Karpas-422 (cell line): ENCODE measurements around the gene WDR45B. TPM values are rescaled to one million over a fixed set of nuclear protein-coding genes. Genes with fewer than 3 reads are reported as not detected.
A peak's percentile ranks its signal among the peaks of the same experiment; 100 is the strongest.

Experiments
- DNase-seq: peaks from one replicate; pipeline ENCODE4 v3.0.0-alpha.2; 2015
- H2AFZ ChIP-seq: fragments of 200-600 bp; sonication (generic); 2 replicates; pipeline ENCODE4 v1.6.1; 2014; ENCODE audit warnings: antibody characterized with exemption, low read length, mixed read lengths
- H3K27ac ChIP-seq: fragments of 200-600 bp; sonication (generic); 2 replicates; pipeline ENCODE4 v1.5.1; 2014; ENCODE audit warnings: mild to moderate bottlenecking, low read length, moderate library complexity
- H3K27me3 ChIP-seq: fragments of 200-600 bp; sonication (generic); 2 replicates; pipeline ENCODE4 v1.6.1; 2014; ENCODE audit warnings: low read length, mixed read lengths
- H3K36me3 ChIP-seq: fragments of 200-600 bp; sonication (generic); 2 replicates; pipeline ENCODE4 v1.6.1; 2014; ENCODE audit warnings: low read length, mixed read lengths; ENCODE audit not compliant: insufficient read depth
- H3K4me1 ChIP-seq: fragments of 200-600 bp; sonication (generic); 2 replicates; pipeline ENCODE4 v1.6.1; 2014; ENCODE audit warnings: mild to moderate bottlenecking, low read length, mixed read lengths
- H3K4me2 ChIP-seq: fragments of 200-600 bp; sonication (generic); 2 replicates; pipeline ENCODE4 v1.6.1; 2014; ENCODE audit warnings: low read length, low read depth, mild to moderate bottlenecking; ENCODE audit not compliant: poor library complexity, severe bottlenecking
- H3K4me3 ChIP-seq: fragments of 200-600 bp; sonication (generic); 2 replicates; pipeline ENCODE4 v1.5.1; 2014; ENCODE audit warnings: mild to moderate bottlenecking, antibody characterized with exemption, low read length, mixed read lengths
- H3K79me2 ChIP-seq: fragments of 200-600 bp; sonication (generic); 2 replicates; pipeline ENCODE4 v1.6.1; 2014; ENCODE audit warnings: mild to moderate bottlenecking, low read length, mixed read lengths
- H3K9ac ChIP-seq: fragments of 200-600 bp; sonication (generic); 2 replicates; pipeline ENCODE4 v1.6.0; 2014; ENCODE audit warnings: low read length
- H3K9me2 ChIP-seq: fragments of 200-600 bp; sonication (generic), shearing (Covaris generic); replicated peaks from 2 replicates; pipeline ENCODE4 v1.6.0; 2014; ENCODE audit warnings: mild to moderate bottlenecking, low read length, moderate library complexity; ENCODE audit not compliant: insufficient read depth
- H3K9me3 ChIP-seq: fragments of 300-700, 200-600 bp; sonication (generic); 2 replicates; pipeline ENCODE4 v1.6.1; 2014; ENCODE audit warnings: low read length, mixed read lengths
- H4K20me1 ChIP-seq: fragments of 200-600 bp; sonication (generic); 2 replicates; pipeline ENCODE4 v1.6.1; 2014; ENCODE audit warnings: mild to moderate bottlenecking, antibody characterized with exemption, low read length, low read depth; ENCODE audit not compliant: insufficient read depth
- total RNA-seq: library from RNA; depleted of rRNA; stranded (reverse); fragments of >200 nt; shearing (Covaris generic); gene quantifications from 2 replicates; pipeline ENCODE4 v1.2.3, GENCODE V29; 2014; ENCODE audit warnings: low replicate concordance

The WDR45B gene
- total RNA-seq, 1 experiment from 2014 or later, result 55.8 TPM

DNA sequence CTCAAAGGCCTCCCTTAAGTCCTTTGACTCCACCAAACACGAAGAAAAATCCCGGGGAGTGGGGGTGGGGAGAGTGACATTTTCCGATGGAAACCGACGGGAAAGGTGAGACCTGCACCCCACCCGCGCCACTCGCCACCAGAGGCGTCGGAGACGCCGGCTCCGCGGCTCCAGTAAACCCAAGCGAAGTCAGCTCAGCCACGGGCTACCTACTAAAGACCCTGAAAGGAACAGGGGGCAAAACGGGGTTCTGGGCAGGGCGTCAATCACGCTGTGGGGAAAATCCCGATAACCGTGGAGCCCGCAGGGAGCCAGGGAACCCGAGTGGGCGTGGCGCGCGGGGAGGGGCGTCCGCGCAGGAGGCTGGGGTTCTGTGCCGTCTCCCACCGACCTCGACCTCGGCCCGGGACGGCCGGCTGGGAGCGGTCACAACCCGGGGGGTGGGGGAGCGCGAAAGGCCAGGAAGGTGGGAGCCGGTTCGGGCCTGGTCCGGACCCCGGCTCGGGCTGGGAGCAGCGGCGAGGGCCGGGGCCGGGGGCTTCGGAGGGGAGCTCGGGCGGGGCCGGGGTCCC lies 565 bp downstream of the WDR45B start:
- Histone ChIP-seq H3K4me2 (peak overlapping the region; percentile 100), H3K9me3 (no peaks in the 10 kb centered on the region), H3K9me2 (no peaks in the 10 kb centered on the region), H3K79me2 (peaks cover 55% of the 10 kb centered on the region), H3K4me3 (peak overlapping the region; percentile 100), H2AFZ (peak overlapping the region; percentile 67), H3K36me3 (peaks cover 12% of the 10 kb centered on the region), H3K4me1 (peaks cover 8% of the 10 kb centered on the region), H4K20me1 (peaks cover 40% of the 10 kb centered on the region), H3K27ac (peak overlapping the region; percentile 91), H3K27me3 (no peaks in the 10 kb centered on the region), H3K9ac (peak overlapping the region; percentile 99)
- DNase-seq, result peak; percentile 64

DNA sequence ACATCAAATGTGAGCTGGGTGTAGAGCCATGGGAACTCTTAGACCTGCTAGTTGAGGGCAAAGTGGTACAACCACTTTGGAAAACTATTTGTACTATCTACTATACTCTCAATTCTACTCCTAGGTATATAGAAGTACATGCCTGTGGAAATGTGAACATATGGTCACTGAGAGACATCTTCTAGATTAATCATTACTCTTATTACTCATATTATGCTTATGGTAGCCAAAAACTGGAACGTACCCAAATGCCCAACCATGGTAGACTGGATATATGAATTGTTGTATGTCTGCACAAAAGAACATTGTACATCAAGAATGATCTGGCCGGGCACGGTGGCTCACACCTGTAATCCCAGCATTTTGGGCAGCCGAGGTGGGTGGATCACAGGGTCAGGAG lies 2.7 kb downstream of the WDR45B start:
- DNase-seq, result no peak
- Histone ChIP-seq H3K9me2 (no peaks in the 10 kb centered on the region), H3K9me3 (no peaks in the 10 kb centered on the region), H3K36me3 (peaks cover 26% of the 10 kb centered on the region), H3K4me3 (no peak overlapping the region), H3K79me2 (peaks cover 76% of the 10 kb centered on the region), H4K20me1 (peaks cover 46% of the 10 kb centered on the region), H3K4me2 (no peak overlapping the region), H3K27me3 (no peaks in the 10 kb centered on the region), H3K27ac (no peak overlapping the region), H3K4me1 (peaks cover 8% of the 10 kb centered on the region), H2AFZ (no peak overlapping the region), H3K9ac (no peak overlapping the region)

GRCh38 chr17:82644148-82644547 lies 4.1 kb downstream of the WDR45B start:
- Histone ChIP-seq H3K27me3 (no peaks in the 10 kb centered on the region), H4K20me1 (peaks cover 46% of the 10 kb centered on the region), H3K9me3 (no peaks in the 10 kb centered on the region), H2AFZ (no peak overlapping the region), H3K4me3 (no peak overlapping the region), H3K79me2 (peaks cover 90% of the 10 kb centered on the region), H3K9ac (no peak overlapping the region), H3K9me2 (no peaks in the 10 kb centered on the region), H3K27ac (no peak overlapping the region), H3K4me1 (peaks cover 8% of the 10 kb centered on the region), H3K4me2 (no peak overlapping the region), H3K36me3 (peaks cover 32% of the 10 kb centered on the region)
- DNase-seq, result no peak

DNA sequence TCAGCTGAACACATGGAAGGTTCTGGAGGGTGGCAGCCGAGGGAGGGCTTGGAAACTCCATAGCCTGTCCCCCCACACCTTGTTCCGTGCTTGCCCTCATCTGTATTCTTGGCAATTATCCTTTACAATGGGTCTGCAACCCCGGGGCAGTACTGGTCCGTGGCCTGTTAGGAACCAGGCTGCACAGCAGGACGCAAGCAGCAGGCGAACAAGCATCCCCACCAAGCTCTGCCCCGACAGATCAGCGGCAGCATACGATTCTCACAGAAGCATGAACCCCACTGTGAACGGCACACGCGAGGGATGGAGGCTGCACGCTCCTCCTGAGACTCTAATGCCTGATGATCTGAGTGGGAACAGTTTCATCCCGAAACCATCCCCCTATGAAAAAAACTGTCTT lies 6.2 kb downstream of the WDR45B start:
- peaks cover 34% of the 10 kb centered on the region for H3K36me3 ChIP-seq
- H3K4me2 ChIP-seq, result no peak overlapping the region
- DNase-seq, result no peak
- no peak overlapping the region for H3K9ac ChIP-seq
- H2AFZ ChIP-seq, result no peak overlapping the region
- H3K79me2 ChIP-seq, result peaks cover 97% of the 10 kb centered on the region
- H3K9me2 ChIP-seq, result no peaks in the 10 kb centered on the region
- H4K20me1 ChIP-seq, result peaks cover 46% of the 10 kb centered on the region
- H3K27ac ChIP-seq, result no peak overlapping the region
- no peak overlapping the region for H3K4me3 ChIP-seq
- no peaks in the 10 kb centered on the region for H3K9me3 ChIP-seq
- H3K27me3 ChIP-seq, result no peaks in the 10 kb centered on the region
- H3K4me1 ChIP-seq, result peaks cover 8% of the 10 kb centered on the region

DNA sequence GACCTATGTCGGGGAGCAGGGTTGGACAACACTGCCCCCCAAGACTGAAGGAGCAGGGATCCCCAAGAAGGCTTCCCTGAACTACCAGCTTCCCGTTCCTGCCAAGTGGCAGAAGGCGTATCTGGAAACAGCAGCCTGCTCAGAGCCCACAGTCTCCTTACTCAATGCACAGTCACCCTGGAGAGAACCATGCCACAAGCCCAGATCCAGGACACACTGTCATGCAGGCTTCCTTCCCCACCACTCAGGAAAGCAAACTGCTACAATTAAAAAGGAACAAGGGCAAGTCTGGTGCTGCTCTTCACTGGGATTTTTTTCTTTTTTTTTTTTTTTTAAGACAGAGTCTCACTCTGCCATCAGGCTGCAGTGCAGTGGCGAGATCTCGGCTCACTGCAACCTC lies 8.2 kb downstream of the WDR45B start:
- no peak for DNase-seq
- no peak overlapping the region for H3K4me3 ChIP-seq
- no peaks in the 10 kb centered on the region for H3K9me2 ChIP-seq
- no peaks in the 10 kb centered on the region for H3K4me1 ChIP-seq
- no peak overlapping the region for H3K4me2 ChIP-seq
- H3K79me2 ChIP-seq, result peaks cover 96% of the 10 kb centered on the region
- H4K20me1 ChIP-seq, result peaks cover 43% of the 10 kb centered on the region
- no peaks in the 10 kb centered on the region for H3K27me3 ChIP-seq
- H3K9ac ChIP-seq, result no peak overlapping the region
- H2AFZ ChIP-seq, result no peak overlapping the region
- no peaks in the 10 kb centered on the region for H3K9me3 ChIP-seq
- no peak overlapping the region for H3K27ac ChIP-seq
- peaks cover 41% of the 10 kb centered on the region for H3K36me3 ChIP-seq

GRCh38 chr17:82639628-82640027 lies 8.6 kb downstream of the WDR45B start:
- Histone ChIP-seq H3K4me1 (no peaks in the 10 kb centered on the region), H3K79me2 (peaks cover 96% of the 10 kb centered on the region), H3K27me3 (no peaks in the 10 kb centered on the region), H3K9ac (no peak overlapping the region), H3K36me3 (peaks cover 41% of the 10 kb centered on the region), H3K9me2 (no peaks in the 10 kb centered on the region), H3K4me2 (no peak overlapping the region), H4K20me1 (peaks cover 43% of the 10 kb centered on the region), H2AFZ (no peak overlapping the region), H3K9me3 (no peaks in the 10 kb centered on the region), H3K27ac (no peak overlapping the region), H3K4me3 (no peak overlapping the region)
- DNase-seq, result no peak

DNA sequence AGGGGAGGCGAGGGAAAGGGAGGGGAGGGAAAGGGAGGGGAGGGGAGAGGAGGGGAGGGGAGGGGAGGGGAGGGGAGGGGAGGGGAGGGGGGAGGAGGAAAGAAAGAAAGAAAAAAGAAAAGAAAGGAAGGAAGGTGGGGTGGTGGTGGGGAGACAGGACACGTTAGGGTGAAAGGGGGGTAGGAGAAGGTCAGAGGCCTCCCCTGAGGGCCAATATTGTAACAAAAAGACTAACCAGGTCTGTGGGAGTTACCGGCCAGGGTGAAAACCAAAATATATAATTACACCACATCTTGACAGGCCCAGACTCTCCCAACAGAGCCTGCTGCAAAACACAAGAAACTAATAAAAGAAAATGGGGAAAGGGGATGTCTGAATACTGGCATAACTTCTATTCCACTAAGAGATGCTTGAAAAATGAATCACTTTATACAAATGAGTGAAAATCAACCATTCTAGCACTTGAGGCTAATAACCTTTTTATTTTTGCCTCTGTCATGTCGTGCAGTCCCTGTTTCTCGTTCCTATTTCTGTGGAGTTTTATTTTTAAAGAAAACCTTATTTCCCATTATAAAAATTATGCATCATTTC lies 10.0 kb downstream of the WDR45B start:
- Histone ChIP-seq H3K9me2 (no peaks in the 10 kb centered on the region), H4K20me1 (peaks cover 39% of the 10 kb centered on the region), H3K4me2 (no peak overlapping the region), H3K9ac (no peak overlapping the region), H3K27me3 (no peaks in the 10 kb centered on the region), H3K79me2 (peaks cover 96% of the 10 kb centered on the region), H3K9me3 (no peaks in the 10 kb centered on the region), H3K27ac (no peak overlapping the region), H3K4me3 (no peak overlapping the region), H3K4me1 (no peaks in the 10 kb centered on the region), H2AFZ (no peak overlapping the region), H3K36me3 (peaks cover 35% of the 10 kb centered on the region)
- no peak for DNase-seq

- Histone ChIP-seq H3K27ac (no peak overlapping the region), H3K4me2 (no peak overlapping the region), H3K79me2 (peaks cover 96% of the 10 kb centered on the region), H3K9ac (no peak overlapping the region), H3K36me3 (peaks cover 26% of the 10 kb centered on the region), H4K20me1 (peaks cover 30% of the 10 kb centered on the region; the same call in 1 of the 2 replicates), H3K4me1 (no peaks in the 10 kb centered on the region), H2AFZ (no peak overlapping the region), H3K4me3 (no peak overlapping the region), H3K27me3 (no peaks in the 10 kb centered on the region), H3K9me3 (no peaks in the 10 kb centered on the region), H3K9me2 (no peaks in the 10 kb centered on the region)
- no peak for DNase-seq
Measured at GRCh38 chr17:82636626-82637598, 11.3 kb downstream of the WDR45B start.
